Measurements from ENCODE around the gene RNF222. TPM values are rescaled to one million over a fixed set of nuclear protein-coding genes. Genes with fewer than 3 reads are reported as not detected.
"Not testable (repeated sequence)": the region's sequence is repeated elsewhere in the genome, so short reads cannot be mapped to it uniquely, and the experiment has no call there.

Gene RNF222
- polyA plus RNA-seq, 1 experiment, result not detected

DNA sequence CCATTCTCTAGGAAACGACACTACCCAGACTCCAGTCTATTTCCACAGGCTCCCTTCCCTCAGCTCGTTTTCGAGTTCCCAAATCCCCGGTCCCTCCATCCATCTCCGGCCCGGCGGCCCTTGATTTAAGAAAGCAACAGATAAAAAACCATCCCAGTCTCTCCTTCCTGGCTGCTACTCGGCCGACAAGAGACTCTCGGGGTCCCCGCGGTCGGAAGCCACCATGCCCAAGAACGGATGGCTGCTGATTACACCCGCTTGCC is 14.8 kb downstream of the RNF222 start:
- peaks cover 12% of the 10 kb centered on the region for H3K36me3 ChIP-seq (ENCODE audit: control insufficient read depth, insufficient read depth, low read length)
- CTCF ChIA-PET, result interaction anchor here (0.6 to 2.0 kb wide), 9 partner anchors 14 to 422 kb away, joined by 3 to 11 read pairs (median 3); no protein-coding TSS in a partner anchor
- TF ChIP-seq, protein P1, sequence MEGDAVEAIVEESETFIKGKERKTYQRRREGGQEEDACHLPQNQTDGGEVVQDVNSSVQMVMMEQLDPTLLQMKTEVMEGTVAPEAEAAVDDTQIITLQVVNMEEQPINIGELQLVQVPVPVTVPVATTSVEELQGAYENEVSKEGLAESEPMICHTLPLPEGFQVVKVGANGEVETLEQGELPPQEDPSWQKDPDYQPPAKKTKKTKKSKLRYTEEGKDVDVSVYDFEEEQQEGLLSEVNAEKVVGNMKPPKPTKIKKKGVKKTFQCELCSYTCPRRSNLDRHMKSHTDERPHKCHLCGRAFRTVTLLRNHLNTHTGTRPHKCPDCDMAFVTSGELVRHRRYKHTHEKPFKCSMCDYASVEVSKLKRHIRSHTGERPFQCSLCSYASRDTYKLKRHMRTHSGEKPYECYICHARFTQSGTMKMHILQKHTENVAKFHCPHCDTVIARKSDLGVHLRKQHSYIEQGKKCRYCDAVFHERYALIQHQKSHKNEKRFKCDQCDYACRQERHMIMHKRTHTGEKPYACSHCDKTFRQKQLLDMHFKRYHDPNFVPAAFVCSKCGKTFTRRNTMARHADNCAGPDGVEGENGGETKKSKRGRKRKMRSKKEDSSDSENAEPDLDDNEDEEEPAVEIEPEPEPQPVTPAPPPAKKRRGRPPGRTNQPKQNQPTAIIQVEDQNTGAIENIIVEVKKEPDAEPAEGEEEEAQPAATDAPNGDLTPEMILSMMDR (IDR thresholded peaks at IDR 0.05; ENCODE audit: insufficient read depth, low read depth, low read length), result no peak
- POLR2A ChIA-PET, result no interaction called here
- no peak for DNase-seq (ENCODE audit: low read depth)
- H3K4me3 ChIP-seq (ENCODE audit: low read depth, low read length), result peak overlapping the region; percentile 57
- no peaks in the 10 kb centered on the region for H3K27me3 ChIP-seq (ENCODE audit: control insufficient read depth, insufficient read depth, low read length)

DNA sequence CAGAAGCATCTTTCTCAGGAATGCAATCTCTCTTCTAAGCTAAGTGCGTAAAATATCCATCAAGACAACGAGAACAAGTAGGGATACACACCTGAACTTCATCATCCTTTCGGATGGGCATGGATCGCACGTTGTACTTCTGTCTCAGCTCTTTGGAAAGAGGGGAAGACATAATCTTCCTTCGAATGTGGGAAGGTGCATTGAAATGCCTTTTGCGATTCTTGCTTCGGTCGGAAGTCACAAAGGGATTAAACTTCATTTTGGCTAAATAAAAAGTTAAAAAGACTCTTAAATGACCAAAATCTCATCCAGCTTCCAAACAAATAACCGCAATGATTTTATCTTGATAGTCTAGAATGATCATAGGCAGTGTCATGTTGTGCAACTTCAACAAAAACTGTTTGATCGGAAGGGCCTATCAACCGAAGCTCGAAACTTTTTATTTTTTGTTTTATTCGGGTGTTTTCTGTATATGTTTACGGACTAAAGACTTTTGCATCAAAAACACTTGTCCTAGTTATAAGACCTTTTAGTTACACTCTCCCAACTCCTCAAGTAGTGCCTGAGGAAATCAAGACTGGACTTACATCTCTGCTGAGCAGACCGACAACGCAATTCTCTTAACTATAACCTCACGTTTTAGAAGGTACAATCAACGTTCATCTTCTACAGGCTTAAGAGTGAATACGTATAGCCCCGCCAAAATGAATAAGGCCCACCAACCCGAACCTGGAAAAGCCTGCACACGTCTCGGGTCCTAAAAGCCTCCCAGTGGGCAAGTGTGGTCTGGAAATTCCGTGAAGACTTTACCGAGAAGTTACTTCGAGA is 15.4 kb downstream of the RNF222 start:
- ChIA-PET CTCF (interaction anchor here (0.6 to 2.0 kb wide), 10 partner anchors 13 to 423 kb away, joined by 3 to 11 read pairs (median 3); no protein-coding TSS in a partner anchor), POLR2A (no interaction called here)
- peaks cover 12% of the 10 kb centered on the region for H3K36me3 ChIP-seq (ENCODE audit: control insufficient read depth, insufficient read depth, low read length)

DNA sequence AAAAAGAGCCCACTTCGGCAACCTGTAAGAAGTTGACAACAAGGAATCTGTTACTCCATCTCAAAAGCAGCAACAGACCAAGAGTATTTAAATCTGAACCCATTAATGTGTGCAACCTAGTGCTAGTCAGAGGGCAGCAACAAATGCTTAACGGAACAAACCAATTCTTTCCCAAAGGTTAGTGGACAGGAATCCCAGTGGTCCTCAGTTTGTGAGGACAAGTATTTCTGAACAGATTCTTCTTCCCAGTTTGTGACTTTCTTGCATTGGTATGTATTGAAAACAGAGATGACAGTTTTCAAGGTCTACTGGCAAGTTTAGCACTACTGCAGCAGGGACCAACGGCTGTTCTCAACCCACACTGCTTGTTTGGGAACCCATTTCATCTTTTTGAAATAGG is 17.6 kb downstream of the RNF222 start:
- Histone ChIP-seq H3K4me3 (ENCODE audit: low read depth, low read length) (no peak overlapping the region), H3K36me3 (ENCODE audit: control insufficient read depth, insufficient read depth, low read length) (peaks cover 14% of the 10 kb centered on the region), H3K27me3 (ENCODE audit: control insufficient read depth, insufficient read depth, low read length) (no peaks in the 10 kb centered on the region)
- DNase-seq (ENCODE audit: low read depth), result no peak
- POLR2A ChIA-PET, result no interaction called here
- TF ChIP-seq, protein P1 (IDR thresholded peaks at IDR 0.05; ENCODE audit: insufficient read depth, low read depth, low read length), result no peak
- CTCF ChIA-PET, result interaction anchor here (0.7 kb wide), 1 partner anchor 366 kb away, joined by 3 read pairs; no protein-coding TSS in a partner anchor

More for the DNA sequence above, 15.4 kb downstream of the RNF222 start:
- TF ChIP-seq, protein P1 (IDR thresholded peaks at IDR 0.05; ENCODE audit: insufficient read depth, low read depth, low read length), result no peak
- no peak for DNase-seq (ENCODE audit: low read depth)
- Histone ChIP-seq H3K4me3 (ENCODE audit: low read depth, low read length) (peak overlapping the region; percentile 57), H3K27me3 (ENCODE audit: control insufficient read depth, insufficient read depth, low read length) (no peaks in the 10 kb centered on the region)

DNA sequence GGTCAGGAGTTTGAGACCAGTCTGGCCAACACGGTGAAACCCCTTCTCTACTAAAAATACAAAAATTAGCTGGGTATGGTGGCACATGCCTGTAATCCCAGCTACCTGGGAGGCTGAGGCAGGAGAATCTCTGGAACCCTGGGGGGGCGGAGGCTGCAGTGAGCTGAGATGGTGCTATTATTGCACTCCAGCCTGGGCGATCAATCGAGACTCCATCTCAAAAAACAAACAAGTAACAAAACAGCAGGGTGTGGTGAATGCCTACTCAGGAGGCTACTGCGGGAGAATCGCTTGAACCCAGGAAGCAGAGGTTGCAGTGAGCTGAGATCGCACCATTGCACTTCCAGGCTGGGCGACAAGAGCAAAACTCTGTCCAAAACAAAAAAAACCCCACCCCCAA is 19.5 kb downstream of the RNF222 start:
- DNase-seq (ENCODE audit: low read depth); POLR2A ChIA-PET; H3K4me3 ChIP-seq (ENCODE audit: low read depth, low read length); CTCF ChIA-PET; H3K27me3 ChIP-seq (ENCODE audit: control insufficient read depth, insufficient read depth, low read length): not testable (repeated sequence)
- H3K36me3 ChIP-seq (ENCODE audit: control insufficient read depth, insufficient read depth, low read length), result peaks cover 14% of the 10 kb centered on the region

DNA sequence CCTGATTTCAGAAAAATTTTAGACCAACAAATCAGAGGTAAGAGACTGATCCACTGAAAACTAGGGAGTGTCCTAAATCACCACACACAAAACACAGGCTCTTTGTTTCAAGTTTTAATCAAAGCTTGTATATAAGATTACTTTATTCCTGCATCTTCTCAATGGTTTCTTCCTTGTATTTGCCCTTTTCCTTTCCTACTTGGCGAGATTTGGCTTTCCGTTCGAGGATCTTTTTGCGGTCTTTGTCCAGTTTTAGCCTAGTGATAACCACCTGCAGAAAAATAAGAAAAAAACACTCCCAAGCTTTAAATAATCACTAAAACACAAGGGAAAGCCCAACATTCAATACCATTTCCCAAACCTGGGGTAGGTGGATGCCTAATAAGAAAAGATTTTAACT is 20.2 kb downstream of the RNF222 start:
- ChIA-PET POLR2A (no interaction called here), CTCF (interaction anchor here (1.1 to 1.4 kb wide), 5 partner anchors 9 to 177 kb away, joined by 3 to 7 read pairs (median 4); no protein-coding TSS in a partner anchor)
- TF ChIP-seq, protein P1 (IDR thresholded peaks at IDR 0.05; ENCODE audit: insufficient read depth, low read depth, low read length), result no peak
- Histone ChIP-seq H3K4me3 (ENCODE audit: low read depth, low read length) (no peak overlapping the region), H3K36me3 (ENCODE audit: control insufficient read depth, insufficient read depth, low read length) (peaks cover 14% of the 10 kb centered on the region), H3K27me3 (ENCODE audit: control insufficient read depth, insufficient read depth, low read length) (no peaks in the 10 kb centered on the region)
- no peak for DNase-seq (ENCODE audit: low read depth)

All from BJ (cell line).